ENCODE results near the gene AK8. TPM values are rescaled to one million over a fixed set of nuclear protein-coding genes. Genes with fewer than 3 reads are reported as not detected.

AK8 gene
- total RNA-seq, 3 donors from 2014 or later (not counting 1 experiment from before 2014, with no cell fraction given), result 0.14 to 0.21 (median 0.18) TPM

- intact Hi-C loops (cut with micrococcal nuclease), result no loop called here
- Mint-ChIP-seq H3K36me3 (no peaks in the 10 kb centered on the region), H3K4me3 (no peak overlapping the region), H3K27ac (no peak overlapping the region), H3K27me3 (ENCODE audit: low read depth in 2 of 2) (peaks cover 9% of the 10 kb centered on the region in 2 donors), H3K9me3 (no peaks in the 10 kb centered on the region), H3K4me1 (peaks cover 15 to 25% of the 10 kb centered on the region in 2 donors)
- TF ChIP-seq CTCF (IDR thresholded peaks at IDR 0.05), result no peak
- Histone ChIP-seq H3K27me3 (ENCODE audit: control insufficient read depth, insufficient read depth, low read length) (no peaks in the 10 kb centered on the region), H3K4me1 (ENCODE audit: control insufficient read depth, insufficient read depth, low read length) (peaks cover 12% of the 10 kb centered on the region), H3K4me3 (ENCODE audit: low read length) (no peak overlapping the region), H3K9me3 (ENCODE audit: control insufficient read depth, insufficient read depth, low read length) (no peaks in the 10 kb centered on the region), H3K27ac (ENCODE audit: low read length) (no peak overlapping the region), H3K36me3 (ENCODE audit: control insufficient read depth, insufficient read depth, low read length) (no peaks in the 10 kb centered on the region)
- 58% methylated on average over 3 of the region's 11 CpGs for WGBS (ENCODE audit: insufficient coverage)
- ATAC-seq (no peak), DNase-seq (no peak)
These were observed 67.8 kb downstream of the AK8 start for GRCh38 chr9:132810314-132810713.

- Histone ChIP-seq H3K27ac (ENCODE audit: low read length) (no peak overlapping the region), H3K27me3 (ENCODE audit: control insufficient read depth, insufficient read depth, low read length) (no peaks in the 10 kb centered on the region), H3K4me3 (ENCODE audit: low read length) (no peak overlapping the region), H3K36me3 (ENCODE audit: control insufficient read depth, insufficient read depth, low read length) (no peaks in the 10 kb centered on the region), H3K9me3 (ENCODE audit: control insufficient read depth, insufficient read depth, low read length) (no peaks in the 10 kb centered on the region), H3K4me1 (ENCODE audit: control insufficient read depth, insufficient read depth, low read length) (peaks cover 18% of the 10 kb centered on the region)
- no peaks in the 10 kb centered on the region for H3K36me3 Mint-ChIP-seq
- H3K27me3 Mint-ChIP-seq (ENCODE audit: low read depth in 2 of 2), result peaks cover 9% of the 10 kb centered on the region in 2 donors
- H3K4me1 Mint-ChIP-seq, result peaks cover 20 to 31% of the 10 kb centered on the region in 2 donors
- H3K9me3 Mint-ChIP-seq, result no peaks in the 10 kb centered on the region
- intact Hi-C loops (cut with micrococcal nuclease), result no loop called here
- no peak for DNase-seq
- H3K27ac Mint-ChIP-seq, result peak overlapping the region in 1 of 2 donors; percentile 15
- no peak for ATAC-seq
- no peak overlapping the region for H3K4me3 Mint-ChIP-seq
- TF ChIP-seq CTCF (IDR thresholded peaks at IDR 0.05), result no peak
- WGBS (ENCODE audit: insufficient coverage), result 30% methylated on average over 10 of the region's 11 CpGs
These were observed 68.3 kb downstream of the AK8 start for GRCh38 chr9:132809677-132810271.

GRCh38 chr9:132808645-132809044 lies 69.4 kb downstream of the AK8 start:
- H3K36me3 ChIP-seq (ENCODE audit: control insufficient read depth, insufficient read depth, low read length), result no peaks in the 10 kb centered on the region
- H3K4me3 ChIP-seq (ENCODE audit: low read length), result no peak overlapping the region
- Mint-ChIP-seq H3K27ac (no peak overlapping the region), H3K4me1 (peaks cover 28 to 40% of the 10 kb centered on the region in 2 donors), H3K36me3 (no peaks in the 10 kb centered on the region), H3K9me3 (no peaks in the 10 kb centered on the region), H3K4me3 (no peak overlapping the region), H3K27me3 (ENCODE audit: low read depth in 2 of 2) (peaks cover 9% of the 10 kb centered on the region in 2 donors)
- H3K27ac ChIP-seq (ENCODE audit: low read length), result no peak overlapping the region
- ATAC-seq (no peak), DNase-seq (no peak)
- TF ChIP-seq CTCF (IDR thresholded peaks at IDR 0.05), result no peak
- intact Hi-C loops (cut with micrococcal nuclease), result no loop called here
- no peaks in the 10 kb centered on the region for H3K27me3 ChIP-seq (ENCODE audit: control insufficient read depth, insufficient read depth, low read length)
- peaks cover 29% of the 10 kb centered on the region for H3K4me1 ChIP-seq (ENCODE audit: control insufficient read depth, insufficient read depth, low read length)
- no peaks in the 10 kb centered on the region for H3K9me3 ChIP-seq (ENCODE audit: control insufficient read depth, insufficient read depth, low read length)
- 88% methylated on average over 6 of the region's 6 CpGs for WGBS (ENCODE audit: insufficient coverage)

Data from natural killer cell (primary cell).